Stimulated activated CD8-positive, alpha-beta memory T cell treated with anti-CD3 and anti-CD28 coated beads, Interleukin-12 subunit alpha, Interleukin-12 subunit beta, amount 100 ng/mL, for 24 hours (primary cell): ENCODE data around the gene LDLRAD3.
A peak's percentile ranks its signal among the peaks of the same experiment; 100 is the strongest.
"Not testable (repeated sequence)": the region's sequence is repeated elsewhere in the genome, so short reads cannot be mapped to it uniquely, and the experiment has no call there.

Experiments
- DNase-seq: peaks from one replicate; pipeline ENCODE4 v3.0.0-alpha.2; 2020; ENCODE audit errors: extremely low read depth

LDLRAD3 gene, protein sequence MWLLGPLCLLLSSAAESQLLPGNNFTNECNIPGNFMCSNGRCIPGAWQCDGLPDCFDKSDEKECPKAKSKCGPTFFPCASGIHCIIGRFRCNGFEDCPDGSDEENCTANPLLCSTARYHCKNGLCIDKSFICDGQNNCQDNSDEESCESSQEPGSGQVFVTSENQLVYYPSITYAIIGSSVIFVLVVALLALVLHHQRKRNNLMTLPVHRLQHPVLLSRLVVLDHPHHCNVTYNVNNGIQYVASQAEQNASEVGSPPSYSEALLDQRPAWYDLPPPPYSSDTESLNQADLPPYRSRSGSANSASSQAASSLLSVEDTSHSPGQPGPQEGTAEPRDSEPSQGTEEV

DNA sequence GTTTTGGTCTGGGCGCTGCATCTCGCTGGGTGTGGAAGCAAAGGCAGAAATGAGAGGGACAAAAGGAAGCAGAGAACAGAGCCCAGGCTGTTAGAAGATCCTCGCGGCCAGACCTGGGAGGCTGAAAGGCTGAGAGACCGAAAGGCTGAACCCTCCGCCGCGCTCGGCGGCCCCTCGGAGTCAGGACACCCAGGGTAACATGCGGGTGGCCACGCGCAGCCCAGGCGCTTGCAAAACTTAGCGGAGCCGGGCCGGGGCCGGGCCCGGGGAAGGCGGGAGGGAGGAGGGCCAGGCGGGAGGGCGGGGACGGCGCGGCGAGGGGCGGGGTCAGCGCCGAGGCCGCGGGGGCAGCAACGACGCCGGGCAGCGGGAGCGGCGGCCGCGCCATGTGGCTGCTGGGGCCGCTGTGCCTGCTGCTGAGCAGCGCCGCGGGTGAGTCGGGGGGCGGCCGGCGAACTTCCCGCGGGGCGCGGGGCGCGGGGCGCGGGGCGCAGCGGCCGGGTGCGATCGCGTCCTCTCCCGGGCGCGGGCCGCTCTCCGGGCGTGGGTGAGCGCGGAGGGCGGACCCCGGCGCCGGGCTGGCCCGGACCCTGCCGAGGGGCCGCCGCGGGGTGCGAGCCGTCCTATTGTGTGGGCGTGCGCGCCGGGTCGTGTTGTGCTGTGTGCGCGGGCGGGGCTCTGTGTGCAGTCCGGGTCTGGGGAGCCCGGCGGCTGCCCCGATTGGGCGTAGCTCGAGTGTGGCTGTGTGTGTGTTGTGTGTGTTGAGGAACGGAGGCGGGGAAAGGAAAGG, at the start of gene LDLRAD3:
LDLRAD3 (plus strand) TSS at position 350 of the 790 bp plus-strand sequence; CDS start at position 387, 37 bp downstream.
- peak; percentile 8 for DNase-seq

DNA sequence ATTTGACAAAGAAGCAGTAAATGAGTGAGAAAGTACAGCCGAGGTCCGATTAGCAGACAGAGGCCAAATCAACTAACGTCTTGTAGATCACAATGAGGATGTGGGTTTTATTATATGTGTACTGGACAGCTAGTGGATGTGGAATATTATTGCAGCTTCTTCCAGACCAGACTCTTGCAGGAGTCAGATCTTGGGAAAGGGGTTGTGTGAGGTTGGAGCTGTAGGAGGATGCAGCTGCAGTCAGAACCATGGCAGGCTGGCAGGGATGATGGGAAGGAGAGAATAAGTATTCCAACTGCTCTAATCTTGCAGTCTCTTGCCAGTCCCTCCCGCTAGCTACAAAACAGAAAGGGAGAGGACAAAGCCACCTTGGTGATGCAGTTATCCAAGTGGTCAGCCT, 46.8 kb upstream of the LDLRAD3 start:
- no peak for DNase-seq

DNA sequence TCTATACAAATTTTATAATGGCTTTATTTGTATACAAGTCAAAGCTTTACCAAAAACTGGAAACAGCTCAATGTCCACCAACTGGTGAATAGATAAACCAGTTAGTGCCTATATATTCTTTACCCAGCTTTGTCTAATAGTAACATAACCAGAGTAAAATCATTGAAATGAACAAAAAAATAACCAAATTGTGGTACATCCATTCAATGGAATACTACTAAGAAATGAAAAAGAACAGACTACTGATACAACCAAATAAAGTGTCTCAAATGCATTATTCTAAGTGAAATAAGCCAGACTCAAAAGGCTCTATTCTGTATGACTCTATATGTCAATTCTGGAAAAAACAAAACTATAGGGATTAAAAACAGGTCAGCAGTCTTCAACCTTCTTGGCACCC, 40.9 kb upstream of the LDLRAD3 start:
- no peak for DNase-seq

DNA sequence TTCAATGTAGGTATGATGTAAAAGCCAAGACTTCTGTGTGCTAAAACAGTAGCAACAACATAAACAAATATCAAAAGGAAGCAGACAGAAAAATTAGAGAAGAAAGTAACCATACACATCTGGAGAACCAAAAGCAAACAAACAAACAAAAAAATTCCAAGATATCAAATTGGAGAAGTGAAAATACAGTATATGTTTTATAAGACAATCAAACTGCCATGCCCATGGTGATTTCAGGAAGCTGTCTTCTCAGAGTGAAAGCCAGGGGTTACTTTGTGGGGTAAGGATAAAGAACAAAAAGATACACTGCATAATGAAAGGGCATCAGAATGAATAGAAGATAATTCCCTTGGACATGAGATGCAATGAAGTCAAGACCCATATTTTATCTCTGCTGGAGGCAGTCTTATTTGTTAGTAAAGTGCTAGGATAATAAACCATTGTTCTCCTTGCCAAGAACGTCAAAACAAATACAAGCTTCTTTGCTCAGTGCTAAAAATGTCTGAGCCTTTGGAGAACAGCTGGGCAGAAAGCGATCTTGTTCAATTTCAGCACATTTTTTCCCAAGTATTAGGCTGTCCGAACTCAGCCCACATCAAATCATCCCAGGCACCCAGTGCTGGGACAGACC, 38.1 kb upstream of the LDLRAD3 start:
- no peak for DNase-seq

DNA sequence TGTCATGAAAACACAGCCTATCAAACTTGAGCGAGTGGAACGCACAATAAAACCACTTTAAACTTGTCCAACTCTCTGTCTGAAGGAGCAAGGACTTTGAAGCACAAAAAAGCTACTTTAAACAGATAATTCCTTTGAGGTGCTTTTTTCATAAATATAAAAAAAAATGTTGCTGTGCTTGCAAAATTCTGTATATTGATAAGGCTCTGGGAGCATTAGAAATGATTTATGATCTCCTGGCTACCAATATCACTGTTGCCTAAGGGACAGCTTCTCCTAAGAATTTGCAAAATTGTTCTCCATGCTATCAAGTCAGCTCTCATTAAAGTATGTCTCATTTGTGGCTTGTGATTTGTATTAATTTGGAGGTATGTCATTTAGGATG, 37.6 kb upstream of the LDLRAD3 start:
- no peak for DNase-seq

DNA sequence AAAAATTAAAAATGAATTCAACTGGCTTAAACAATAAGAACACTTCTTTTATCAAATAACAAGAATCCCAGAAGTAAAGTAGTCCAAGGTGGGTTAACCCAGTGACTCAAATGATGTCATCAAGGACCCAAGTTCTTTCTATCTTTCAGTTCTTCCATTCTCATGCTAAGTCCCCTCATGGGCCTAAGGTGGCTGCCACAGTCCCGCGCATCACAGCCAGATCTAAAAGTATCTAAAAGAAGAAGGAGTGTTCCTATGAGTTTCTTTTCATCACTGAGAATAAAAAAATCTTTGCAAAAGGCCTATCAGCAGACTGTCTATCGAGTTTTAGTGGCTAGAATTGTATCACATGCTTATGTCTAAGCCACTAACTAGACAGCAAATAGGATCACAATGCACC, 37.2 kb upstream of the LDLRAD3 start:
- no peak for DNase-seq

DNA sequence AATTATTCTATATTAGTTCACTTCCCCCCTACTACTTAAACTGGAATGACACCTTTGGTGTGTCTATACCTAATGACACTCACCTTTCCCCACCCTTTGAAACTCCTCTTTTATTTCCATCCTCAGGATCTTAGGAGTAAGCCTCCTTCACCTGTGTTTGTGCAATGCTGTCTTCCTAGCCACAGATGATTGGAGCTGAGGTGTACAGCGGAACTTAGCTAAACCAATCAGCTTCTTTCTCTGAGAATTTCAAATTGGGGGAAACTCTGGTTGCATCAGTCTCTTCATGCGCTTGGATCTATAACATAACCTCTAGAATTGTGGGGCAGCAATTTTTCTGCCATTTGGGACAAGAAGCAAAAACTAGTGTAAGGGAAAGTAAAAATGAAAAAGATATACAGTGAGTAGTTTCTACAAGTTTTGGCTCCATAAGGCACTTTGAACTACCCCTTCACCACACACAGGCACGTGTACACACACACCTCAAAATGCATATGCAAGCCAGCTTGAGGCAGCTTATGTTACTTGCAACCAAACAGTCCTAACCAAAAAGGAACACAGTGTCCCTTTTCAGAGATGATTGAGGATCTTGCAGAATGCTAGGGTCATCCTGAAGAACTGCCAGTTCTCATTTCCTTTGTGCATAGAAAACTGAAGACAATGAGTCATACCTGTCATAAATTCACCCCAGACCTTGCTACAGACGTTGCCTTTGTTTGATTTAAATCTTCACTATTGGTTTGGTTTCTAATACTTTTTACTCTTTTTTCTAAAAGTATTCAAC, 36.0 kb upstream of the LDLRAD3 start:
- no peak for DNase-seq

DNA sequence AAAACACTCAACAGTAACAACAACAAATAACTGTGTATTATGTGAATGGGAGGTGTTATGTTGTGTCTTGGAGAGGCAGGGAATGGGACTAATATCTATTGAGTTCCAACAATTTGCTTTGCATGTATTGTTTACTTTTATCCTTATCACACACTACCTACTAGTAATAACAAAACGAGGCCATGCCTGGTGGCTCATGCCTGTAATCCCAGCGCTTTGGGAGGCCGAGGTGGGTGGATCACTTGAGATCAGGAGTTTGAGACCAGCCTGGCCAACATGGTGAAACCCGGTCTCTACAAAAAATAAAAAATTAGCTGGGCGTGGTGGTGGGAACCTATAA, 35.5 kb upstream of the LDLRAD3 start:
- DNase-seq: not testable (repeated sequence)

DNA sequence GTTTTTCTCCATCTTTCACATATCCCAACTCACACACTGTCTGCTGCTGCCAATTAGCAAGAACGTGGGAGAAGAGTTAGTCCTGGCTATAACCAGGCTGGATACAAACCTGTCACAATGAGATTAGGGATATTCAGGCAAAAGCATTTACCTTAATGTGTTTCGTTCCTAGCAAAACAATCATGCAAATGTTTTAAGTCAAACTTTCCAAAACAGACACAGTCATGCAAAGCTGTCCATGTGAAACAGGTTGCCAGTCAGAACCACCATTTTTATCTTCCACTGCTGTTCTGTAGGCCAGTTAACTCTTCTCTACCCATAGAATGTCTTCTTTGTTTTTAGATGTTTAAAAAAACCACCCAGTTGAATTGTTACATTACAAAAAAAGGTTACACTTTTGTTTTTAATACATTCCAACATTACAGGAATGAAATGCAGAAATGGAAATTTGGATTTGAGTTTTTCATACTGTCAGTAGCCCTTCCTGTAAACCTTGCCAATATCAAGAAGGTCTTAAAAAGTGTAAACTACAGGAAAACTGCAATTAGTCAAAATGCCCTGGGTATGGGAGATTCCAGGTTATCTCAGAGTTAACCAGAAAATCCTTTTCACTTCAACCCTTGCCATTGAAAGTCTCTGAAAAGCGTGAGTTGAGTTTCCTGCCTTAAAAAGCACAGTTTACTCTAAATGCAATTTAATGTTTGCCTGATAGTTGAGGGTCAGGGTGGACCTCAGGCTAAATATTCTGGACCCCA, 34.2 kb upstream of the LDLRAD3 start:
- no peak for DNase-seq

DNA sequence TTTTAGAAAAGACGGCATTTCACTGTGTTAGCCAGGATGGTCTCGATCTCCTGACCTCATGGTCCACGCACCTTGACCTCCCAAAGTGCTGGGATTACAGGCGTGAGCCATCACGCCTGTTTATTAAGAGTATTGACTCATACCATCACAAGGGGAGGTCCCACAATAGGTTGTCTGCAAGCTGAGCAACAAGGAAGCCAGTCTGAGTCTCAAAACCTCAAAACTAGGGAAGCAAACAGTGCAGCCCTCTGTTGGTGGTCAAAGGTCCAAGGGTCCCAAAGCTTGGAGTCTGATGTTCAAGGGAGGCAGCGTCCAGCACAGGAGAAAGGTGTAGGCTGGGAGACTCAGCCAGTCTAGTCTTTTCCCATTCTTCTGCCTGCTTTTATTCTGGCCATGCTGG, 32.8 kb upstream of the LDLRAD3 start:
- no peak for DNase-seq

DNA sequence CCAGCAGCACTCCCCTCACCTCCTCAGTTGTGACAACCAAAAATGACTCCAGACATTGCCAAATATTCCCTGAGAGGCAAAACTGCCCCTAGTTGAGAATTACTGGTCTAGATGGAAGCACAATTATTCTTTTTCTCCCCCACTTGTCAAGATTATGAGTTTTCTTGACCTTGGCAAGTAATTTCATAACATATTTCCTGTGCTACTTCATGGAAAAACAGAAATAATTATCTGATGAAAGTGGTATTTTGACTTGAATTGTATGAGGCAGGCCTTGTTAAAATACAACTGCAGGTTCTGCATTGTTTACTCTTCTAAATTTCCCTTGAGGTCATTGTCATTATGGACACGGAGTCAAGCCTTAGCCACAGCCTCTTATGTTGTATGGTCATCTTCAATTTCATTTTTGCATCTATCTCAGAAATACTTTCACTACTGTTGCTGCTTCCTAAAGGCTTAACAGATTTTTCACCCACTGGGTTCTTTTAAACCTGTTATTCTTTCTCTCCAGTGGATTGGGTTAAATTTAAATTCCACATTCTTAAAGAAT, 32.2 kb upstream of the LDLRAD3 start:
- no peak for DNase-seq

DNA sequence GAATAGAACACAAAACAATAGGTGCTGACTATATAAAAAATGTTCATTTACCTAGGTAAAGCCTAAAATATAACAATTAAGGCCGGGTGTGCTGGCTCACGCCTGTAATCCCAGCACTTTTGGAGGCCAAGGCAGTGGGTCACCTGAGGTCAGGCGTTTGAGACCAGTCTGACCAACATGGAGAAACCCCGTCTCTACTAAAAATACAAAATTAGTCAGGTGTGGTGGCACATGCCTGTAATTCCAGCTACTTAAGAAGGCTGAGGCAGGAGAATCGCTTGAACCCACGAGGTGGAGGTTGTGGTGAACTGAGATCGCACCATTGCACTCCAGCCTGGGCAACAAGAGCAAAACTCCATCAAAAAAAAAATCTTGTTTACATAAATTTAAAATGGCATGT, 31.4 kb upstream of the LDLRAD3 start:
- not testable (repeated sequence) for DNase-seq

DNA sequence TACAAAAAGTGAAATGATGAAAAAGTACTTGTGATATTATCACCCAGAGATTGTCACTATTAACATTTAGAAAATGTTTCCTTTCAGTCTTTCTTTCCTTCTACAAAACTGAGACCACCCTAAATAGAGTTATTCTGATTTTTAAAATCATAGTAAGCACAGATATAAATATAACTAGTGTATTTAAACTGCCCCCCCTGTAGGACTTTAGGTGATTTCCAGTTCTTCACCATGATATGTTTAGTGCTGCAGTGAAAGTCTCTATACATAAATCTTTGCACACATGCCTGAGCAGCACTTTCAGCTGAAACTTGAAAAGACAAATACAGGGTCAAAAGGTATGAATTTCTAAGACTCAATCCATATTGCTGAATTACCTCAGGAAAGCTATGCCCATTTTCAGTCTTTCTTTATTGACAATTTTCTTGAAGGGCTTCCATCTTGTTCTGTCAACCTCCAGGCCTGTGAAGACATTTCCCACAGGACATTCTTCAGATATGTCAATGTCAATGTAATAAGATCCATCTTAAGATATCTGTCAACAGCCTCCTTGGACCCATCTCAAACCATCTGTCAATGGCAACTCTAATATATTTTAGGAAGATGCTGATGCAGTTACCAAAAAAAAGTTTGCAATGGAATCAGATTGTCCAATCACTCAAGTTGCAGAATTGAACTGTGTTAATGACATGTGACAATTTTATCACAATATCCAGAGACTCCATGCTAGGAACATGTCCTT, 30.8 kb upstream of the LDLRAD3 start:
- DNase-seq: no peak

DNA sequence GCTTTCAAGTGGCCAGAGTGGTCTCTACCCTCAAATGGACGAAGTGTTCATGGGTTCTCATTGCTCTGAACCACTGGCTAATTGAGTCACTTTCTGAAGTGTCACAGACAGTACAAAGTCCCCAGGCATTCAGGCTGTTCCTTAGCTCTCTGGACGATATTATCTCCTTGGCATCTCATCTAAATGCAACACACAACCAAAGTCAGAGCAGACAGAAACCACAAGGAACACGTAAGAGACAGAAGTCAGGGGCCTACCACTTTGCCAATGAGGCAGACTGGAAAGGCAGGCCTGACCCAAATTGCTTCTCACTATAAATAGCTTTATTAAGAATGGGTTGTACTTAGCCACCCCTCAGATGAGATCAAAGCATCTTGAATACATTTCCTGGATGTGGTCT, 29.0 kb upstream of the LDLRAD3 start:
- no peak for DNase-seq

DNA sequence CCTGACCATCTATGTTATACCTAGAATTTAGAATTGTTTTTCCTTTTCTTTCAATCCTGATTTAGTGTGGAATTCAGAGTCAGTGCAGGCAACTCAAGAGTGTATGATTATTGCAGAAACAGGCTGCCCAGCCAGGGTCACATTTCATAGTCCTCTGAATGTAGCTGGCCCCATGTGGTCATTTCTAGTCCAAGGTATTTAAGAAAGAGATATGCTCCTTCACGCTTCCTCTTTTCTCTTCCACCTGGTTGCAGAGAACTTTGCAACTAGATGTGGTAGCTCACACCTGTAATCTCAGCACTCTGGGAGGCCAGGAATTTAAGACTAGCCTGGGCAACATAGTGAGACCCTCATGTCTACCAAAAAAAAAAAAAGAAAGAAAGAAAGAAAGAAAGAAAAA, 27.6 kb upstream of the LDLRAD3 start:
- DNase-seq: no peak

DNA sequence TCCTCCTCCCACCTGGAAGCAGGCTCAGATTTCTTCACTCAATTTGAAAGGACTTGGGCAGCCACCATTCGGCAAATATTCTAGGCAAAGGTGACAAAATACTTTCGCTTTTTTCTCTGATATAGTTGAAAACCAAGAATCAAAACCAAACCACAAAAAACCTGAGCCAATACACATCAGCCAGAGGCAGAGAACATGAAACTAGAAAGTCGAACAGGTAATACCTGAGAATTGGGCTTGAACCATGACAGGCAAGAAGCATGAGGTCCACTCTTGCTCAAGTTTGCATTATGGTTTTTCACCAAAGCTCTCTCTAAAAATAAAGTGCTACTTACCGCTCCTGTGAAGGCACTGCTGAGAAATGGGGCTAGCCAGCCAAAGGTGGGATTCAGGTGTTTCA, 26.2 kb upstream of the LDLRAD3 start:
- no peak for DNase-seq

DNA sequence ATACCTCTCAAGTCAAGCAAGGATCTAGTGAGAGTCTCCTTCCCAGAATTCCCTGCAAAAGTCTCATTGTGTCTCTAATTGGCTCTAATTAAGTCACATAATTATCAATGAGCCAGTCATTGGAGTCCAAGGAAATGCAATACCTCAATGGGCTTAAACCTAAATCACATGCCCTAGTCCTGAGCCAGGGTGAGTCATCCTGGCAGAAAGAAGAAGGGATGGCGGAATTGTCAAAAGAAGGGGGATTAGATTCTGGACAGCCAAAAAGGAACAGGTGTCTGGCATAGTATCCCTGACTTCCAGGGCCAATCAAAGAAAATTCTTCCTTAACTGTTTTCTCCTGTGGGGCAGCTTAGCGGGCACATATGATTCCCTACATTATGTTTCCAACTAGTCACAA, 25.1 kb upstream of the LDLRAD3 start:
- DNase-seq: no peak

DNA sequence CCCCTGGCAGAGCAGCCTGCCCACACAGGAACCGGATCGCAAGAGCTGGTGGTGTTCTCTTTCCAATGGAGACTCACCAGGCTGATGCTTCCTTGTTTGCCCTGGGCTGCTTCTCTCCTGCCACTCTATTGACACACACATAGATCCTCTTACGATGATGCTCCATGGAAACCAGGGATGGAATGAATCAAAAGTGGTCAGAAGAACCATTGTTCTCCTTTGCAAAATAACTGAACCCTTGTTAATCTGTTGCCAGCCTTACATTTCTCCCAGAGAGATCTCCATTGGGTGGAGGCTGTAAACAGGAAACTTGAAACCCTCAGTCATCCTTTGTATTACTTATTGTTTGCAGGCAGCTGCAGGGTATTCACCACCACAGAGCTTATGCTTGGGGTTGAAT, 24.6 kb upstream of the LDLRAD3 start:
- DNase-seq: no peak

DNA sequence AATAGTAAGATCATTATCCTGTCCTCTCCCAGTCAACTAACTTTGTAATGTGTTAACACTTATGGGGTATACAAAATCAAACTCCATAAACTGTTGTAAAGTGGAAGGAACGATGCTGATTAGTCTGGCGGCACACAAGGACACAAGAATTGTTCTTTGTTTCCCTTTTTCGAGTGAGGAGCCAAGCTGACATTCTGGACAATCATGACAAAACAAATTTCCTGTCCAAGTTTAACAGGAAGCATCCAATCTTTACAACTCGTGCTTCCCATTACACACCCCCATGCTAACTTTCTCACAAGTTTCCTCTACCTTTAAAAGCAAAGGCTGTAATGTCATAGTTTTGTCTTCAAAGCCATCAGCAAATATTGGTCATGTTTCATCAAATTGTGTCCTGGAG, 20.4 kb upstream of the LDLRAD3 start:
- no peak for DNase-seq

DNA sequence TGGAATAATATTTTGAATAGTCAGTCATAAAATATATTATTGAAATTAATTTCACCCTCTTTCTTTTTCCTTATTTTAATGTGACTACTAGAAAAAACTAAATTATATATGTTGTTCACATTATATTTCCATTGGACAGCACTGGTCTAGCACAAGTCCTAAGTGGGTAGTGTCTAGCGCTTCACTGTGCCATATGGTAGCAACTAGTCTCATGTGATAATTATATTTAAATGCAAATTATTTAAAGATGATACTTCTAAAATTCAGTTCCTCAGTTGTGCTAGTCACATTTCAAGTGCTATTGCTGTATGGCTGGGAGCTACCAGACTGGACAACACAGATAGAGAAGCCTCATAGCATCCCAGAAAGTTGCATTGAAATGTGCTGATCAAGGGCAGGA, 19.1 kb upstream of the LDLRAD3 start:
- no peak for DNase-seq
